GM18498 (cell line): ENCODE results near the gene LAMB4.
"Not testable (repeated sequence)": the region's sequence is repeated elsewhere in the genome, so short reads cannot be mapped to it uniquely, and the experiment has no call there.

Experiments
- ATAC-seq: cut with Tn5 transposase; IDR thresholded peaks from one replicate; pipeline ENCODE4 v1.9.1; 2021; ENCODE audit warnings: mild to moderate bottlenecking, moderate library complexity; ENCODE audit not compliant: unreplicated experiment

Gene LAMB4

DNA sequence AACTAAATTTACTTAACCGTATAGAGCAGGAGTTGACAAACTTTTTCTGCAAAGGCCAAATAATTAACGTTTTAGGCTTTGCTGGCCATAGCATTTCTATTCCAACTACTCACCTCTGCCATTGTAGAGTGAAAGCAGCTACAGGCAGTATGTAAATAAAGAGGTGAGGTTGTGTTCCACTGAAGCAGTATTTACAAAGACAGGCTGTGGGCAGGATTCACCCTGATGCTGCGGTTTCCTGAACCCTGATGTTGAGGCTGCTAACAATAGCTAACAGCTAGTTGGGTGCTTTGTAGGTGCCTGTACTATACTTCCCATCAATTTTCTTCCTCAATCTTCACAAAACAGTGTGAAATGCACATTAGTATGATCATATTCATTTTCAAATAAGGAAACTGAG lies 80.2 kb downstream of the LAMB4 start:
- no peak for ATAC-seq

DNA sequence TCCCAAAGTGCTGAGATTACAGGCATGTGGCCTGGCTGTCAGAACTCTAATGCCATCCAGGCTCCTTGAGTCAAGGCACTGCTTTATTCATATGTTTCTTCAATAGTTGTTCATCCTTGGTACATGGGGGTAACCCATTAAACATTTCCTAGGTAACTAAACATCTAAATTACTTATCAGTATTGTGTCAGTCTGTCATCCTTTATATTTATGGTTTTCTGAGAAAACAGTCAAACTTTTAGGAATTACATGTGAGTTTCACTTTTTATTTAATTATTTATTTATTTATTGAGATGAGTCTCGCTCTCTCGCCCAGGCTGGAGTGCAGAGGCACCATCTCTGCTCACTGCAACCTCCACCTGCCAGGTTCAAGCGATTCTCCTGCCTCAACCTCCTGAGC lies 81.7 kb downstream of the LAMB4 start:
- ATAC-seq: no peak

DNA sequence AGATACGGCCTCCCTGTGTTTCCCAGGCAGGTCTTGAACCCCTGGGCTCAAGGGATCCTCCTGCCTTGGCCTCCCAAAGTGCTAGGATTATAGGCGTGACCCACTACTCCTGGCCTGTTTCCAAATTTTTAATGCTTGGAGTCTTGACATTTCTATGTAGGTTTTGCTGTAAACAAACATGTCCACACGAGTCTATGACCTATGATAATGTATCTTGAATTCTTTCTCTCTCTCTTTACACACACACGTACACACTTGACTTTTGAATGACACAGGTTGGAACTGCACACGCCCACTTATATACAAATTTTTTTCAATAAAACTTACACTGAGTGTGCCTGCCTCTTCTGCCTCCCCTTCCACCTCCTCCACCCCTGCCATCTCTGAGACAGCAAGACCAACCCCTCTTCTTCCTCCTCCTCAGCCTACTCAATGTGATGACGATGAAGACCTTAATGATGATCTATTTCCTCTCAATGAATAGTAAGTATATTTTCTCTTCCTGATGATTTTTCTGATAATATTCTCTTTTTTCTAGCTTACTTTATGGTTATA lies 83.1 kb downstream of the LAMB4 start:
- no peak for ATAC-seq

DNA sequence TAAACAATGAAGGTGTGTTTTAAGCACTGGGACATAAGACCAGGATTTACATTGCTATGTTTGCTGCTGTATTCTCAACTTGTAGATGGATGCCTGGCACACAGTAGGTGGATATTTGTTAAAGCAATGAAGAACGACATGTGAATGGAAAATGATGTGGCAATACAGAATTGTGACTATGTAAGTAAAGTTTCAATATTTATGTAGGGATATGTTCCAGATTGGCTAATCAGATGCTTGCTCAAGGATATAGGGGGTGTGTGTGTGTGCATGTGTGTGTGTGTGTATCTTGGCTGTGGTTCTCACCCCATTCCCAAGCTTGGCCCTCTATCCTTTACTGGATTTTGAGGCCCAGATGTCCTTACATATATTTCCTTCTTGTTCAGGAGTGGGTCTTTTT lies 84.5 kb downstream of the LAMB4 start:
- no peak for ATAC-seq

DNA sequence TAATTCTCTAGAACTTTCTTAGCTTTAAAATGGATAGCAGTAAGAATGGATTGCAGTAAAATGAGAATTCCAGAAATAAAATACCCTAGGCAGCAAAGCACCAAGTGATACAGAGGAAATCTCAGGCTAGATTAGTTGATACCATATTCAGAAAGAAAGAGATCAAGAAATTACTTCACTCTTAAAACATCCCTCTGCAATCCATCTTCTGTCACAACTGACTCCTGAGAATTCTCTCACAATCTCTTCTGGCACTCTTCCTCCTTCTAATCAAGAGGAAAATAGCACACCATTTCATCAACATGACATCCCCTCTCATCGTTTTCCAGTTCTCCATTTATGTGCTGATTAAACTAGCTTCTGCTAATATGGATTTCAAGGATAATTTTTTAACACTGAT lies 85.0 kb downstream of the LAMB4 start:
- no peak for ATAC-seq

DNA sequence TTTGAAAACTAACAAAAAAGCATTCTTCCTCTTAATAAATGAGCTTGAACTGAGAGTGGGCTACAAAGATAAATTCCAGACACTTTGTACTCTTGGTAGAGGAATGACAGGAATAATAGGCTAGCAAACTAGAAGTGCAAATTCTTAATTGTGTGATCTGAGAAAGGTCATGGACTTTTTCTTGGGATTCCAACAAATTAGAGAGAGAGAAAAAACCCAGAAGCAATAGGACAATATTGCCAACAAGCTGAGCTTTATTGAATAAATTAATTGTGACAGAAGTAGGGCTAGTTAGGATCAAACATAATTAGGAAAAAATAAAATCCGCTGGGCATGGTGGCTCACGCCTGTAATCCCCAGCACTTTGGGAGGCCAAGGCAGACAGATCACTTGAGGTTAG lies 85.8 kb downstream of the LAMB4 start:
- no peak for ATAC-seq

DNA sequence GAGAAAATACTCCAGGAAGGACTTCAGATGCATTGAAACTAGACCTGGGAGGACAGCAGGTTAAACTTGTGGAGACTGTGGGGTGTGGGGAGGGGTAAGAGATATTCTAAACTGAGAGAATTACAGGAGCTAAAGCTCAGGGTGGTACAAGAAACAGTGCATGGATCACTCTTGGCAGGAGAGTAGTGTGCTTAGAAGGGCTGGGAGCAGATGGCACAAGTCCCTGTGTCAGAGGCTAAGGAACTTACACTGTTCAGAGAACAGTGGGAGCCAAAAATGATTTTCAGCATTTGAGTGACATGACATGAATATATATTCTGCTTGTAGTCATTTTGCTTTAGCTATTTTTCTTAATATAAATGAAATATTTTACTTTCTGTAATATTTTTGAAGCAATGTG lies 91.2 kb downstream of the LAMB4 start:
- no peak for ATAC-seq

DNA sequence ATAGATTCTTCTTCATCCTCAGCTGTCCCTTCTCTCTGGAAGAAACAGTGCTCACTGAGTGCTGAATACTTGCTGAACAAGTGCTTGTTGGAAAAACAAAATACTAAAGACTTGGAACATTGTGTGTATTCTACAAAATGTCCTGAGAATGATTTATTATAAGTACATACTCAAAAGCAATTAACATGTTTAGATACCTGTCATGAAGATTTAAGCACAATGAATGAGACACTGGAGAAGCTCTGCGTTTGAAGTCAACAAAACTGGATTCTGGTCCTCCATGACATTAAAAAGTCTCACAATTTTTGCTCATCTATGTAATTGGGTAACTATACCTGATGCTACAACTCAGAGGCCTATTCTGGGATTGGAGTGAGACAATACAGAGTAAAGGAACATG lies 92.4 kb downstream of the LAMB4 start:
- no peak for ATAC-seq

DNA sequence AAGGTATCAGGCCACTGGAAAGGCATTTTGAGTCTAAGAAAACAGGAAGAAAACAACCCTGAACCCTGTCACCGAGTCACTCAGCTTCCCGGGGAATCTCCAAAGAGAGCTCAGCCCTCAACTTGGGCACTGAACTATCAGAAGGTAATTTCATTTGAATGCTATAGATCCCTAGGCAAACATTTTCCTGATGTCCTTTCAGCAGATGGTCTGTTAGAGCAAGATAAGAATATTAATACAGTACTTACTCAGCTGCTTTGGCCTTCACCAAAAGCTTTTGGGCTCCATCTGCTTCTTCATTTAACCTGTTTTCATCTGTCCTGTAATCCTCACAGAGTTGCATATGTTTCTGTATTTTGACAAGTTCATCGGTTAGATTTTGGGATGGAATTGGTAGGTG lies 93.0 kb downstream of the LAMB4 start:
- ATAC-seq: no peak

DNA sequence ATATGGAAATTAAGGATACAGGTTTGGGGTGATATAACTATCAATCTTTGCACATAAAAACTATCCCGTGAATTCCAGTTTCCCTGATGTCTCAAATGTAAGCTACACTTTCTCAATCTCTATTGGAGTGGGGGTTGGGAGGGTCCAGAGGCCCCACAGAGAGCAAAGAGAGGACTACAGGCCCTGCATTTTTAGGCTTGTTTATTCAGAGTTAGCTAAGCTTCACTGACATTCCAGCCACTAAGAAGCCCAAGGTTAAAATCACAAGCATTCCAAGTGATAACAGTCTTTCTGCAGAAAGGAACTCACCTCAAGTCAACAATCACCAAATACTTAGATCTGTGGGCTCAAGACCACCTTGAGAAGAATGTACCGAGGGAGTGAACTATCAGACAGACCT lies 95.6 kb downstream of the LAMB4 start:
- no peak for ATAC-seq

DNA sequence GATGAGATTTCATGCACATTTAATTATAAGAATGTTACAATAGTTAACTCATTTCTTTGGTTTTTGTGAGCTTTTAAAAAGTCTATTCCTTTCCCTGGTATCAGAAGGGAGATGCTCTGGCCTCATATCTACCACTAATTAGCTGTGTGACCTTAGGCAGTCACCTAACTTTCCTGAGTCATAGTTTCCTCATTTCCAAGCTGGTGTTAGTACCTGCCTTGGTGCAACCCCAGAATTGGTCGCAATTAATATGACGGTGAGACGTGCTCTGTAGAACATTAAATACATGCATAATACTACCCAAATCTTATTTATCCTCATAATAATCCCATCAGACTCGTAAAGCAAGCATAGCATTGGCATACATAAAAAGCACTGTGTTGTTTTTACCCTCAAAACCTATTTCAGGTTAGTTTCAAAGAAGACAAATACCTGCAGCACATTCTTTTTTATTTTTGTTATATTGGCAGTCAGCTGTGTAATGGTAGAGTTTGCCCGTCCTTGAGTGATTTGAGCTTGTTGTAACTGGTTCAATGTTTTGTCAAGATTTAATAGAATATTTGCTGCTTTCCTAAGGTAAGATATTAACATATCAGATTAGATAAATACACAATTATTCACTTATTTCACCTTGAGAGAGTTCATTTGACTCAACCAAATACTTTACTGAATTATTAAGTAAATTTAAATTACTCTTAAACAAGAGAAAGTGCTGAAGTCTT lies 96.2 kb downstream of the LAMB4 start:
- ATAC-seq: no peak

DNA sequence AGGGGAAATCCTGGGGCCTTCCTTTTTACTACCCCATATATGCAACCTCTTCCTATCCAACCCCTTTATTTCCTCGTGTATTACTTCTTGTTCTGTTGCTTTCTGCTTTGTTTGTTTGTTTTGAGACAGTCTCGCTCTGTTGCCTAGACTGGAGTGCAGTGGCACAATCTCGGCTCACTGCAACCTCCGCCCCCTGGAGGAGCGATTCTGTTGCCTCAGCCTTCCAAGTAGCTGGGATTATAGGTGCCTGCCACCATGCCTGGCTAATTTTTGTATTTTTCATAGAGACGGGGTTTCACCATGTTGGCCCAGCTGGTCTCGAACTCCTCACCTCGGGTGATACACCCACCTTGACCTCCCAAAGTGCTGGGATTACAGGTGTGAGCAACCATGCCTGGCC lies 96.9 kb downstream of the LAMB4 start:
- not testable (repeated sequence) for ATAC-seq

DNA sequence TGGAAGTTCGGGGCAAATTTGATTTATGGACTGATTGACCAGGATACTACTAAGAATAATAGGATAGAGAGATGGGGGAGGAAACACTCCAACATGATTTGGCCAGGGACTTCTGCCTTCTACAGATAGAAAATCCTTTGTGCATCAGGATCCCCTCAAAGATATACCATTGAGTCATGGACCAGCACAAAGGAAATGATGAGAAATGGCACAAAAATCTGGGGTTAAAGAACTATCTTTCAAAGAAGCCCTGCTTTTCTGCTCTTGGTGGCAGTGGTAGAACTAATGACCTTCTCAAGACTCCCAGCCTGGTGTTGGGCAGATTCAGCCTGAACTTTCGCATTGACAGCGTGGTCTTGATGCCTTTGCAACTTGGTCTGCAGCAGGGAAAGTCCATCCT lies 99.6 kb downstream of the LAMB4 start:
- no peak for ATAC-seq

DNA sequence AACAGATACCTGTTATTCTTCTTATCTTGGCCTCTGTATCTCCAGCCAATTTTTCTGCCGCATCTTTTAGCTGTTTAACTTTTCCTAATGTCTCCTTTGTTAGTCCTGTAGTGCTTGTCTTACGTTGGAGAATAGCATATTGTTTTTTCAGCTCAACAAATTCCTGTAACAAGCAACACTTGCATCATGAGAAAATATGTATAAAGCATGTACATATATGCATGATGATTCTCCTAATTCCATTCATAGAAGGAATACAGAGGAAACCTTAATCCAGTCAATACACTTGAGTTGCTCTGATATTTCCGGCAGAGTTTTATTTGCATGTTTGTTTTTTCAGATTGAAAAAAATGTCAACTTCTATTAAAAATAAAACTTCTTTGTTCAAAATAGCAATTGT lies 101.1 kb downstream of the LAMB4 start:
- no peak for ATAC-seq

DNA sequence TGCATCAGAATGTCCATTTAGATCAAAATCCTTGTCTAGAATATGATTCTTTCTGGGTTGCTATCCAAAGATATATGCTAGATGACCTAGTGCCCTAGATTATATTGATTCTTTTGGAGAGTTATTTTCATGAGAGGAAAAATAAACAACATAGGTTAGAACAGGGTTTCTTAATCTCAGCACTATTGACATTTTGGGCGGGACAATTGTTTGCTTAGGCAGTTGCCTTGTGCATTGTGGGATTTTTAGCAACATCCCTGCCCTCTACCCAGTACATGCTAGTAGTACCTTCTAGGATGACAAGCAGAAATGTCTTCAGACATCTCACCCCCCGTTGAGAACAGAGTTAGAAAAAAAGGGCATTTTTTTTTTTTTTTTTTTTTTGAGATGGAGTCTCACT lies 102.0 kb downstream of the LAMB4 start:
- ATAC-seq: no peak

DNA sequence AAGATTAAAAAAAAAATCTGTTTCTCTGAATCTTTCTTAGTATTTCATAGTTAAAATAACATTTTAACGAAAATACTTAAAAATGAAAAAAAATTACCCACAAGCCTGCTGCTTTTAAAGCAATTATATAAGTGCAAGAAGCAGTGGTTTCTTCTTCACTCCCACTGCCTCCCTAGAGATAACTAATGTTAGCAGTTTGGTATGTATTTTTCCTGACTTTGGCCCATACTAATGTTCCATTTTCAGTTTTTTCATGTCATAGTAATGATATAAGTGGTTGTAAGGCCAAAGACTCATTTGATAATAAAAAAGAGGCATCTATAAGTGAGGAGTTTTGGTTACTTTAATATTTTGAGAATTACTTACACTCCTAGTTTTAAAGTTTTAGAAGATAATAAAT lies 102.9 kb downstream of the LAMB4 start:
- ATAC-seq: no peak

DNA sequence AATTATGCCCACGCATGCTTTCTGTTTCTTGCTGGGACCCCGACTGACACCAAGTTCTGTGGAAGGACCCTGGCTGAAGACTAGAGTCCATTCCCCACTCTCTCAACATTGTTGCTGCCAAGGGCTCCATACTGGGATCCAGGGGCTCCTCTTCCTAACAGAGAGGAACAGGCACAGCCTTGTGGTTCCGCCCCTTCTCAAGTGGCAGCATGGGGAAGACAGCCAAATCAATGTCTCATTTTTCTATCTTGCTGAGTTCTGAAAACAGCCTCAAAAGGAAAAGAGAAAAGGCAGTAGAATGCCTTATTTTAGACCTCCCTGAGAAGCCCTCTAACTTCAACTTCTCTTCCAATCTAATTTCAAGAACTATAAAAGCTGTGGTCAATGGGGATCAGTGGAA lies 103.5 kb downstream of the LAMB4 start:
- no peak for ATAC-seq

DNA sequence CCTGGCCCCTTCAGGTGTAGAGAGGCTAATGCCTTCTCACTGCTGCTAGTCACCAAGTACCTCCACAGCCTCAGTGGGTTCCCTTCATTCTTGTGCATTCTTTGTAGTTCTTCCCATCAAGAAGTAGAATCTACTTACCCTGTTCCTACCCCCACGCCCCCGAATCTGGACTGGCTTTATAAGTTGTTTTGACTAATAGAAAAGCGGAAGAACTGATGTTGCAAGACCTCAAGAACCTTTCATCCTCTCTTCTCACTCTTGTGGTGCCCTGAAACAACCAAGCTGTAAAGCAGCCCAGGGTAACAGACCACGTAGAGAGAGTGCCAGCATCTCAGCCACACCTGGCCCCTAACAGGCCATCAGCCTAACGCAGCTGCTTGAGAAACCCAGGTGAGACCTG lies 104.0 kb downstream of the LAMB4 start:
- ATAC-seq: no peak

DNA sequence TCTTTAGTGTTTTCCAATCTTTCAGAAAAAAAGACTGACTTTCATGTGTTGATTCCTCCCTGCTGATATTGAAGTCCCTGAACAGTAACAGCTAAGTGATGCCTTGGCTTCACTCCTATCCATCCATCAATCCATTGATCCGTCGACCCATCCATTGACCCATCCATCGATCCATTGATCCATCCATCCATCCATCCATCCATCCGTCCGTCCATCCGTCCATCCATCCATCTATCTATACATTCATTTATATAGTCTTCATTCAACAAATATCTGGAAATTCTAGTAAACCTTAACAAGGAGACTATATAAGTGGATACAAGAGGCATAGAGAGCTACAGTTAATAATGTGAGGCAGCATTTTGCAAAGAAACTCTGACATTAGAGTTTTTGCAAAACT lies 105.6 kb downstream of the LAMB4 start:
- no peak for ATAC-seq

DNA sequence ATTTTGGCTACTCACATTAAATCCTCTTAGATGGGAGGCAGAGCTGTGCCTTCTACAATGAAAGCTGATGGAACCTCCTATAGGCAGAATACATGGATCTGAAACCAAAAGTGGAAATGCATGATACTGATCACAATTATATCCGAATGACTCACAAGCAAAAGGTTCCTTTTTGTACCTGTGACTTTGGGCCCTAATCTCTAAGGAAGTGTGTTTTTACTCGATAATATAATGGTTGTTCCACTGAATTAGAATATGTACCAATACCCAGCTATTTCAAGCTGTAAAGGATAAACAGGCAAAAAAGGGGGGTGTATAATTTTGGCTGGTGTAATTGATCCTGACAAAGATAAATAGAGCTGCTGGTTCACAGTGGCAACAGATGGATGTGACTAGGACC lies 109.6 kb downstream of the LAMB4 start:
- no peak for ATAC-seq

DNA sequence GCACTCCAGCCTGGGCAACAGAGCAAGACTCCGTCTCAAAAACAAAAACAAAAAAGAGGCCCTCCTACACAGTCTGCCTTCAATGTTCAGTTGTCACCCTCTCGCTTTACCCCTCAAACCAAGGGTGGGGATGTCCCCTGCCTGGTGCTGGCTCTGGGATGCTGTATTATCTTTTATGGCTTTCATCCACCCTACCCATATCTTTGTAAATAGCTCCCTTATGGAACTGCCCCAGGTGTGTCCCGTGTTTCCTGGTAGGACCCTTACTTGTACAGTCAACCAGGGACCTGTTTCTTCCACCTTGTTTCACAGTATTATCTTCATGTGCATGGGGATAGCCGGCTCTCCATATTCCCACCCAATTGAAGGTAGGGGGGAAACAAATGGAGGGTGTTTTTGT lies 111.5 kb downstream of the LAMB4 start:
- ATAC-seq: no peak

DNA sequence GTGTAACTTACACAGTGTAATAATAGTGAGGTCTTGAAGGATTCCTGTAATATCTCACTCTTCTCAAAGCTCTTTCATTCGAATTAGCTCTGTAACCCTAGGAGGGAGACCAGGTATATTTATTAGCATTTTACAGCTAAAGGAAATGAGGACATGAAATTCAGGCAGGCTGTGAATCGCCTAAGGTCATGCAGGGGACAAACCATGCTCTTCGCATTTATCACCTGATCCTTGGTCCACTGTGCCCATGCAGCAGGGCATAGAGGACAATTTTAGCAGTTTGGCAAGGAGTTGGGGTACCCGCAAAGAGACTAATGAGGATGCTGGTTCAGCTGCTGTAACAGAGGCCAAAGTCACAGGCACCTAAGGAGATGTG lies 112.4 kb downstream of the LAMB4 start:
- no peak for ATAC-seq
